Epidermal melanocyte (primary cell): Measurements from ENCODE around the gene HNF1A.

ENCODE experiments used
- DNase-seq: peaks from one replicate; pipeline ENCODE4 v3.0.0; 2011; ENCODE audit warnings: low spot score; ENCODE audit not compliant: insufficient read length

HNF1A gene

GRCh38 chr12:121008347-121009098 lies 30.2 kb downstream of the HNF1A start:
- DNase-seq: no peak

GRCh38 chr12:121009741-121010140 lies 31.4 kb downstream of the HNF1A start:
- DNase-seq: no peak

- DNase-seq: no peak
Observed at GRCh38 chr12:121010860-121011259, 32.5 kb downstream of the HNF1A start.

GRCh38 chr12:121011820-121012219 lies 33.5 kb downstream of the HNF1A start:
- no peak for DNase-seq

GRCh38 chr12:121013715-121014114 lies 35.4 kb downstream of the HNF1A start:
- no peak for DNase-seq

- peak; percentile 88 for DNase-seq
Observed at GRCh38 chr12:121015825-121016766, 37.8 kb downstream of the HNF1A start, which contains the start of gene C12orf43. C12orf43 (minus strand) TSS chr12:121016487; CDS start chr12:121016474, 13 bp downstream.

GRCh38 chr12:121017966-121018491 lies 39.7 kb downstream of the HNF1A start:
- no peak for DNase-seq

- DNase-seq: no peak
Observed at GRCh38 chr12:121018860-121019617, 40.7 kb downstream of the HNF1A start.

GRCh38 chr12:121021754-121022153 lies 43.4 kb downstream of the HNF1A start:
- DNase-seq: no peak

GRCh38 chr12:121022713-121023112 lies 44.4 kb downstream of the HNF1A start:
- DNase-seq: no peak

- DNase-seq: no peak
Observed at GRCh38 chr12:121023799-121024198, 45.5 kb downstream of the HNF1A start.

- no peak for DNase-seq
Observed at GRCh38 chr12:121025442-121026226, 47.3 kb downstream of the HNF1A start.

- DNase-seq: no peak
Observed at GRCh38 chr12:121026274-121027045, 48.1 kb downstream of the HNF1A start.

GRCh38 chr12:121030576-121031212 lies 52.4 kb downstream of the HNF1A start:
- no peak for DNase-seq

GRCh38 chr12:121033625-121034349 lies 55.4 kb downstream of the HNF1A start:
- DNase-seq: no peak

- no peak for DNase-seq
Observed at GRCh38 chr12:121034616-121035305, 56.4 kb downstream of the HNF1A start.

- no peak for DNase-seq
Observed at GRCh38 chr12:121036810-121037326, 58.5 kb downstream of the HNF1A start.
